SK-N-MC (cell line): ENCODE results near the gene SARDH.

Source experiments
- EZH2 ChIP-seq: fragments of 200-600 bp; sonication (generic); IDR thresholded peaks from one replicate; pipeline ENCODE4 v1.6.1; 2017; ENCODE audit warnings: antibody characterized with exemption
- POLR2AphosphoS5 ChIP-seq: IDR thresholded peaks from 2 replicates; pipeline ENCODE4 v1.6.1; 2012; ENCODE audit warnings: mild to moderate bottlenecking, low read depth, low read length, borderline replicate concordance

DNA sequence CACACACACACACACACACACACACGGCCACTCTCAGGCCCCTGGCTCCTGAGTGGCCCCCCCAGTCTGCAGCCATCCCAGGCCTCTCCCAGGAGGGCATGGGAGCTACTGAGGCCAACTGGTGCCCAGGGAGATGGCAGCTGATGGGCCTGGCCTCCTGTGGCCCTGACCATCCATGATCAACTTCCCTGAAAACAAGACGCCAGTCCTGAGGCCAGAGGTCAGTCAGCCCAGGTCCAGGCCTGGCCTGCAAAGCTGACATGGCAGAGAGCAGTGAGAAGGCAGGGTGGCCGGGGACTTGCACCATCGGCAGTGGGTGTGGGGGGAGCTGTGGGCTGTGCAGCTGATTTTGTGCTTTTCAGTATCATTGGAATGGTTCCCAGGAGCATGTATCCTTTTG lies 47.0 kb downstream of the SARDH start:
- TF ChIP-seq EZH2: no peak
- no peak for TF ChIP-seq POLR2AphosphoS5
